Measurements from ENCODE around the gene NKX2-4. TPM values are rescaled to one million over a fixed set of nuclear protein-coding genes. Genes with fewer than 3 reads are reported as not detected.

NKX2-4 gene
- total and polyA plus RNA-seq, 2 of the 4 experiments (the other 2 are of a cell fraction): not detected

DNA sequence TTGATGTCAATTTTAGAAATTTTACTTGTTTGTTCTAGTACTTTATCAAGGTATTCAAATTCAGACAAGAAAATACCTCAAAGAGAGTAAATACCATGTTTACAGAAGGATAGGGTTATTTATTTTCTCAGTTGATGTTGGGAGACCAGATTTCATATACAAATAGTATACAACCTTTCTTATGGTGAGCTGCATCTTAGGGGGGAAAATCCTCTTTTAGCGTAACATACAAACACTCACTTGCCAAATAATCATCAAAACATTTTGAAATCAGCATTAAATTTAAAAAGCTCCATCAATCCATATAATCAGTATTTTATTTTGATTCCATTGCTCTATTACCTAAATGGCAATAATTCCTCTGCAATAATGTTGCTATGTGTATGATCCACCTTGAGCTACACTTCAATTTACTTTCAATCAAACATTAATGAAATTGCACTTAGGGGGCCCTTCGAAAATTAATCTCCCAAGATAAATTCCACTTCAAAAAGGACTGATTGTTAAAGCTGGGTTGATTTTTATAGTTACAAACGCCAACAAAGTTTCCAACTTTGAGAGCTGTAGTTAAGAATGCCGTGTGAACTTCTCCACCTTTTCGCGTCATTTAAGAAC, 2.2 kb downstream of the NKX2-4 start:
- Histone ChIP-seq H2BK20ac (ENCODE audit: low read depth, low read length) (no peak overlapping the region), H3K4me1 (ENCODE audit: control insufficient read depth, insufficient read depth, low read length) (peaks cover 2% of the 10 kb centered on the region; the same call in 1 of the 2 replicates), H2AFZ (replicated peaks; ENCODE audit: low read length, poor library complexity) (peak overlapping the region; percentile 61), H2BK120ac (ENCODE audit: low read depth, low read length) (no peak overlapping the region), H4K20me1 (ENCODE audit: insufficient read depth, low read length) (no peaks in the 10 kb centered on the region), H2BK5ac (ENCODE audit: low read depth, low read length, poor library complexity, severe bottlenecking) (no peak overlapping the region), H2AK9ac (replicated peaks; ENCODE audit: low read depth, low read length, poor library complexity) (no peak overlapping the region), H4K5ac (ENCODE audit: low read depth, low read length) (no peak overlapping the region), H3K27ac (ENCODE audit: insufficient read depth, low read length) (no peak overlapping the region), H3K79me1 (ENCODE audit: low read depth in 1 of 2, low read length in 2 of 2) (no peaks in the 10 kb centered on the region), H3K9me3 (ENCODE audit: control insufficient read depth, insufficient read depth, low read length) (peaks cover 18% of the 10 kb centered on the region), H2BK15ac (ENCODE audit: low read depth, low read length) (no peak overlapping the region), H3K56ac (ENCODE audit: extremely low read depth, insufficient read depth, low read length) (no peak overlapping the region), H3K23ac (ENCODE audit: low read depth, low read length) (no peak overlapping the region; the same call in 1 of the 2 replicates), H3K9ac (ENCODE audit: low read depth, low read length) (no peak overlapping the region), H2AK5ac (ENCODE audit: low read depth, low read length) (no peak overlapping the region), H3K18ac (ENCODE audit: low read depth, low read length) (no peak overlapping the region), H3K9me1 (ENCODE audit: insufficient read depth, low read length) (no peaks in the 10 kb centered on the region), H3K4me2 (ENCODE audit: low read depth, low read length) (no peak overlapping the region; the same call in 1 of the 2 replicates), H4K91ac (ENCODE audit: insufficient read depth, low read depth, low read length) (no peak overlapping the region), H3K36me3 (ENCODE audit: control insufficient read depth, insufficient read depth, low read length) (peaks cover 2% of the 10 kb centered on the region; the same call in 1 of the 2 replicates), H4K8ac (ENCODE audit: low read depth in 2 of 2, low read length in 2 of 2) (no peak overlapping the region), H3K14ac (replicated peaks; ENCODE audit: low read depth, low read length) (no peak overlapping the region), H3K4me3 (ENCODE audit: insufficient read depth, low read depth, low read length) (no peak overlapping the region), H3K4ac (ENCODE audit: low read depth, low read length) (no peak overlapping the region), H3K27me3 (ENCODE audit: control insufficient read depth, insufficient read depth, low read length) (peaks cover 79% of the 10 kb centered on the region)
- WGBS, 2 experiments (ENCODE audit: extremely low coverage in 2 of 2, insufficient read length in 1 of 2): no CpG with 5 or more reads among the region's 6 CpGs
- dilution Hi-C loops (cut with HindIII; ENCODE audit: low sequenced_read_pairs, unreplicated experiment): no loop called here
- TF ChIP-seq MAFK (IDR thresholded peaks at IDR 0.05; ENCODE audit: low read depth, low read length) (no peak), CHD1 (IDR thresholded peaks at IDR 0.05; ENCODE audit: low read depth, low read length) (no peak), NFE2L2 (IDR thresholded peaks at IDR 0.05; ENCODE audit: low read depth, low read length) (no peak), CTCF (conservative IDR thresholded peaks at IDR 0.05; ENCODE audit: low read depth, low read length) (no peak), CEBPB (IDR thresholded peaks at IDR 0.05; ENCODE audit: low read depth, low read length) (no peak), RAD21 (IDR thresholded peaks at IDR 0.05; ENCODE audit: low read length) (no peak), MAZ (IDR thresholded peaks at IDR 0.05; ENCODE audit: borderline replicate concordance, low read depth, low read length) (no peak), FOS (IDR thresholded peaks at IDR 0.05; ENCODE audit: low read depth, low read length) (no peak), MXI1 (IDR thresholded peaks at IDR 0.05; ENCODE audit: borderline replicate concordance, low read depth, low read length) (no peak), POLR2A (IDR thresholded peaks at IDR 0.05; ENCODE audit: low read depth, low read length) (no peak), ELK1 (IDR thresholded peaks at IDR 0.05; ENCODE audit: borderline replicate concordance, low read depth, low read length) (no peak), SMC3 (IDR thresholded peaks at IDR 0.05; ENCODE audit: low read depth, low read length) (no peak)
- in situ Hi-C loops (cut with MboI; ENCODE audit: low sequenced_read_pairs): no loop called here
- BruUV-seq (replicated peaks): no TSS peak
- intact Hi-C loops (cut with micrococcal nuclease): loop anchor here (10.0 kb wide), 1 partner anchor 160 kb away; no protein-coding TSS in a partner anchor
- ChIA-PET CTCF (no interaction called here), POLR2A (ENCODE audit: unreplicated experiment) (no interaction called here)
- no peak for ATAC-seq (ENCODE audit: low read depth)
- DNase-seq: no peak

Data from IMR-90 (cell line).